ENCODE data around the gene PTP4A2. TPM values are rescaled to one million over a fixed set of nuclear protein-coding genes. Genes with fewer than 3 reads are reported as not detected.
"Not testable (repeated sequence)": the region's sequence is repeated elsewhere in the genome, so short reads cannot be mapped to it uniquely, and the experiment has no call there.

Gene PTP4A2
- total RNA-seq, 2 experiments from 2014 or later, result 409 to 419 TPM

DNA sequence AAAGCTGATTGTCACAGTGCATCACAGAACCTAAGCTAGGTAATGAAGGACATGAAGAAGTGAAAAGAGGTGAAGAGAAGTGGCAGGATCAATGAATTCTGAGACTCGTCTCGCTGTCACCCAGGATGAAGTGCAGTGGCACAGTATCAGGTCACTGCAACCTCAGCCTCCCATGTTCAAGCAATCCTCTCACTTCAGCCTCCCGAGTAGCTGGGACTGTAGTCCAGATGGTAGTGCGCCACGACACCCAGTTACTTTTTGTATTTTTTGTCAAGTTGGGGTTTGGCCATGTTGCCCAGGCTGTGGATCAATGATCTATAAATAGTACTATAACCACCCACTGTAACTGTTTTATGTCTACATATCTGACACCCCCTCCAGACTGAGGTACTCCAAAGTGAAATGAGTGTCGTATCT is 33.1 kb downstream of the PTP4A2 start:
- peaks cover 19% of the 10 kb centered on the region for H3K4me1 Mint-ChIP-seq (ENCODE audit: low read depth)
- DNase-seq (no peak), ATAC-seq (no peak)
- no peak overlapping the region for H3K4me3 Mint-ChIP-seq
- no peaks in the 10 kb centered on the region for H3K9me3 Mint-ChIP-seq (ENCODE audit: insufficient read depth)
- CTCF ChIA-PET, result interaction anchor here (0.9 to 2.1 kb wide), 9 partner anchors 8 to 116 kb away, joined by 3 to 5 read pairs (median 4); no protein-coding TSS in a partner anchor
- POLR2A ChIA-PET, result interaction anchor here (1.1 to 1.2 kb wide), 2 partner anchors 16 to 22 kb away, joined by 3 to 4 read pairs; no protein-coding TSS in a partner anchor
- no peaks in the 10 kb centered on the region for H3K27me3 Mint-ChIP-seq (ENCODE audit: low read depth)
- peaks cover 68% of the 10 kb centered on the region for H3K36me3 Mint-ChIP-seq (ENCODE audit: low read depth)
- H3K27ac Mint-ChIP-seq, result no peak overlapping the region

DNA sequence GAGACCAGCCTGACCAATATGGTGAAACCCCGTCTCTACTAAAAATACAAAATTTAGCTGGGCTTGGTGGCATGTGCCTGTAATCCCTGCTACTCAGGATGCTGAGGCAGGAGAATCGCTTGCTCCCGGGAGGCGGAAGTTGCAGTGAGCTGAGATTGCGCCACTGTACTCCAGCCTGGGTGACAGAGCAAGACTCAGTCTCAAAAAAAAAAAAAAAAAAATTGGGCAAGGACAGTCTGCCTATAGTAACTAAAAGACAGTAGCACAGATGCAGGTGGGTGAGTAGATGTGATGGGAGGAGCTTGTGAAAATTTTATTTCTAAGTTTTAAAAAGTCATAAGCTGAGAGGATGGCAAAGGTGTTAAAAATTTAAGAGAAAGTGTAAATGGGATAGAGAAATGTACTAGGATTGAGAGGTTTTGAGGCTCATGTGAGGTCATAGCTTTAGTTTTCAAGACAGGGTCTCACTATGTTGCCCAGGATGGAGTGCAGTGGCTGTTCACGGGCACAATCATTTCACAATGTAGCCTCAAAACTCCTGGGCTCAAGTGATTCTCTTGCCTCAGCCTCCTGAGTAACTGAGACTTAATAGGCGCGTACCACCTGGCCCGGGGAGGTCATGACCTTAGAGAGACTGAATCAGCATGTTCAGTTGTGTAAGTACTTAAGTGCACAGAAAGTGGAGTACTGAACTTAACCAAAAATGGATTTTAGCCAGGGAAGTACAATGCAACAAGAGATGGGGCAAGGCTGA is 33.7 kb downstream of the PTP4A2 start:
- H3K9me3 Mint-ChIP-seq (ENCODE audit: insufficient read depth), result no peaks in the 10 kb centered on the region
- ChIA-PET CTCF (interaction anchor here (0.9 to 2.1 kb wide), 10 partner anchors 9 to 115 kb away, joined by 3 to 5 read pairs (median 4); no protein-coding TSS in a partner anchor), POLR2A (interaction anchor here (0.7 to 1.9 kb wide), 4 partner anchors 16 to 73 kb away, joined by 3 to 6 read pairs (median 4); no protein-coding TSS in a partner anchor)
- peaks cover 62% of the 10 kb centered on the region for H3K36me3 Mint-ChIP-seq (ENCODE audit: low read depth)
- no peaks in the 10 kb centered on the region for H3K27me3 Mint-ChIP-seq (ENCODE audit: low read depth)
- peaks cover 19% of the 10 kb centered on the region for H3K4me1 Mint-ChIP-seq (ENCODE audit: low read depth)
- ATAC-seq, result no peak
- DNase-seq, result no peak
- no peak overlapping the region for H3K27ac Mint-ChIP-seq
- no peak overlapping the region for H3K4me3 Mint-ChIP-seq

DNA sequence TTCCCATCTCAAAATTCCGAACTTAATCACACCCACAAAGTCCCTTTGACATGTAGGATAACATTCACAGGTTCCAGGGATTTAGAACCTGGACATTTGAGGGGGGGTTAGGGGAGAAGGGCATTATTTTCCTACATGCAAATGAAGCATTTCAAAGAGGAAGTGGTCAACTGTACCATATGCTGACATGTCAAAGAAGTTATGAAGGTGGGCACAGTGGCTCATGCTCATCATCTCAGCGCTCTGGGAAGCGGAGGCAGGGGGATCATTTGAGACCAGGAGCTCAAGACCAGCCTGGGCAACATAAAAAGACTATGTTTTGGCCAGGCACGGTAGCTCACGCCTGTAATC is 35.7 kb downstream of the PTP4A2 start:
- peaks cover 44% of the 10 kb centered on the region for H3K36me3 Mint-ChIP-seq (ENCODE audit: low read depth)
- H3K27ac Mint-ChIP-seq, result peak overlapping the region; percentile 48
- no peak overlapping the region for H3K4me3 Mint-ChIP-seq
- H3K9me3 Mint-ChIP-seq (ENCODE audit: insufficient read depth), result no peaks in the 10 kb centered on the region
- H3K4me1 Mint-ChIP-seq (ENCODE audit: low read depth), result peaks cover 19% of the 10 kb centered on the region
- DNase-seq (no peak), ATAC-seq (no peak)
- ChIA-PET POLR2A (interaction anchor here (1.3 to 1.9 kb wide), 3 partner anchors 9 to 33 kb away, joined by 4 to 6 read pairs (median 5); no protein-coding TSS in a partner anchor), CTCF (interaction anchor here (1.3 to 1.5 kb wide), 2 partner anchors 10 to 11 kb away, joined by 4 read pairs; no protein-coding TSS in a partner anchor)
- no peaks in the 10 kb centered on the region for H3K27me3 Mint-ChIP-seq (ENCODE audit: low read depth)

DNA sequence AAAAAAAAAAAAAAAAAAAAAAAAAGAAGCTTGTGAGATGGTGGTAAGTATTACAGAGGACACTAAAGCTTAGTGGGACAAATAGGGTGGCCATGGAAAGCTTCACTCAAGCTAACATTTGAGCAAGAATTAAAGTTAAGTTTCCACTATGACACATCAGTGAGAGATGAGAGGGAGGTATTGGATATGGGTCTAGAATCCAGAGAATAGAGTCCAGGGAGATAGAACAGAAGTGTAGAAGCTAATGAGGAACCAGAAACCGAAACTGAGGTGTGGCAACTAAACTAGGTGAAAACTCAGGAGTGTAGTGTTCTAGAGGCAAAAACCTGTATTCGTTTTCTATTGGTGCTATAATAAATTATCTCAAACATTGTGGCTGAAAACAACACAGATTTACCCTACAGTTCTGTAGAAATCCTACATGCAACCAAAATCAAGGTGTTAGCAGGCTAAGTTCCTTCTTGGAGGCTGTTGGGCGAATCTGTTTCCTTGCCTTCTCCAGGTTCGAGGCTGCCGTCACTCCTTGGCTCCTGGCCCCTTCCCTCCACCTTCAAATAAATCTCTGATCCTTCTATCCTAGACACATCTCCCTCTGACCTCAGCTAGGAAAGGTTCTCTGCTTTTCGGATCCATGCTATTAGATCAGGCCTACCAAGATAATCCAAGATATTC is 36.2 kb downstream of the PTP4A2 start:
- H3K4me3 Mint-ChIP-seq, result no peak overlapping the region
- H3K4me1 Mint-ChIP-seq (ENCODE audit: low read depth), result peaks cover 19% of the 10 kb centered on the region
- H3K27me3 Mint-ChIP-seq (ENCODE audit: low read depth), result no peaks in the 10 kb centered on the region
- ATAC-seq (no peak), DNase-seq (no peak)
- peak overlapping the region; percentile 48 for H3K27ac Mint-ChIP-seq
- H3K36me3 Mint-ChIP-seq (ENCODE audit: low read depth), result peaks cover 39% of the 10 kb centered on the region
- ChIA-PET POLR2A (interaction anchor here (0.9 to 1.6 kb wide), 2 partner anchors 9 to 12 kb away, joined by 4 read pairs; no protein-coding TSS in a partner anchor), CTCF (interaction anchor here (0.9 to 1.5 kb wide), 6 partner anchors 10 to 101 kb away, joined by 3 to 4 read pairs (median 4); no protein-coding TSS in a partner anchor)
- no peaks in the 10 kb centered on the region for H3K9me3 Mint-ChIP-seq (ENCODE audit: insufficient read depth)

DNA sequence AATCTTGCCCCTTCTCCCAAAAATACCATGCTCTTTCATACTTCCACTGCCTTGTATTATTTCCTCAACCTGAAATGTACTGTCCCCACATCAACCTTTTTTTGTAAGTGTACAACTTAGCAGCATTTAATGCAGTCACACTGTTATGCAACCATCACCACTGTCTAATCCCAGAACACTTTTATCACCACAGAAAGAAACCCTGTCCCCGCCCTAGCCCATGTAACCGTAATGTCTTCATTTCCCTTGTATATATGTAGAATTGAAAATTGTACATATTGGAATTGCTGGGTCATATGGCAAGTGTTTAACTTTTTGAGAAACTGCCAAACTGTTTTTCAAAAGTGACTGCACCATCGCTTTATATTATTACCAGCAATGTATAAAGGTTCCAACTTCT is 37.4 kb downstream of the PTP4A2 start:
- Mint-ChIP-seq H3K27ac (peak overlapping the region; percentile 0), H3K27me3 (ENCODE audit: low read depth) (no peaks in the 10 kb centered on the region), H3K36me3 (ENCODE audit: low read depth) (peaks cover 28% of the 10 kb centered on the region), H3K4me3 (no peak overlapping the region), H3K4me1 (ENCODE audit: low read depth) (peaks cover 19% of the 10 kb centered on the region), H3K9me3 (ENCODE audit: insufficient read depth) (no peaks in the 10 kb centered on the region)
- POLR2A ChIA-PET, result no interaction called here
- ATAC-seq, result no peak
- no peak for DNase-seq
- CTCF ChIA-PET, result interaction anchor here (1.0 kb wide), 1 partner anchor 103 kb away, joined by 3 read pairs; no protein-coding TSS in a partner anchor

DNA sequence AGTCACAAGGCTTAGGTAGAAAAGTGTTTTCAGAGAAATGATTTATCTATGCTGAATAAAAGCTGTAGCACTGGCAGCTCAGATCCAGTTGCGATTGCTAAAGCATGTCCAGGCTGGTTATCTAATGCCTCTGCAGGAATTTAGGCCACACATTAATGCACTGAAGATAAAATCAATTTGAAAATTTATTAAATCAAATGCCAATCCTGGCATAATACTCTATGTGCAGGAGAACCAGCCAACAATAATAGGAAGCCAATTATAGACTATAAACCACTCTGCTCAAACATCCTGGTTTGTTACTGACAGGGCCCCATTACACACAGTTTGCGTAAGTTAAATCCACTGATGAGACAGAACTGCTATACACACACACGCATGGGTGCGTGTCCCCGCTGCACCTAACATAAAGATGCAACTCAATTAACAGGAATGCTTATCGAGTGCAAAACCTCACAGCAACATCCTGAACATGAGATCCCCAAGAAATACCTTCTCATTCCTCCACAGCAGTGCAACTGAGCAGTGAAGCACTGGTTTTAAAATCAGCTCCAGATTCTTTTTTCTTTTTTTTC is 40.6 kb downstream of the PTP4A2 start:
- Mint-ChIP-seq H3K36me3 (ENCODE audit: low read depth) (peaks cover 15% of the 10 kb centered on the region), H3K4me3 (no peak overlapping the region), H3K27ac (no peak overlapping the region), H3K9me3 (ENCODE audit: insufficient read depth) (peaks cover 5% of the 10 kb centered on the region), H3K4me1 (ENCODE audit: low read depth) (peaks cover 13% of the 10 kb centered on the region), H3K27me3 (ENCODE audit: low read depth) (no peaks in the 10 kb centered on the region)
- POLR2A ChIA-PET, result no interaction called here
- ATAC-seq, result no peak
- CTCF ChIA-PET, result no interaction called here
- DNase-seq, result no peak

DNA sequence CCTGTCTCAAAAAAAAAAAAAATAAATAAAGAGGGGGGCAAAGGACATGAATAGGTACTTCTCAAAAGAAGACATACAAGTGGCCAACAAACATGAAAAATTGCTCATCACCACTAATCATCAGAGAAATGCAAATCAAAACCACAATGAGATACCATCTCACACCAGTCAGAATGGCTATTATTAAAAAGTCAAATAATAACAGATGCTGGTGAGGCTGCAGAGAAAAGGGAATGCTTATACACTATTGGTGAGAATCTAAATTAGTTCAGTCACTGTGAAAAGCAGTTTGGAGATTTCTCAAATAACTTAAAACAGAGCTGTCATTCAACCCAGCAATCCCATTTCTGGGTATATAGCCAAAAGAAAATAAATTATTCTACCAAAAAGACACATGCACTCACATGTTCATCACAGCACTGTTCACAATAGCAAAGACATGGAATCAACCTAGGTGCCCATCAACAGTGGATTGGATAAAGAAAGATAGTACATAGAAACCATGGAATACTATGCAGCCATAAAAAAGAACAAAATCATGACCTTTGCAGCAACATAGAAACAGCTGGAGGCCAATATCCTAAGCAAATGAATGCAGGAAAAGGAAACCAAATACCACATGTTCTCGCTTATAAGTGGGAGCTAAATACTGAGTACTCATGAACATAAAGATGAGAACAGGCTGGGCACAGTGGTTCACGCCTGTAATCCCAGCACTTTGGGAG is 42.5 kb downstream of the PTP4A2 start:
- H3K27me3 Mint-ChIP-seq (ENCODE audit: low read depth); DNase-seq; H3K27ac Mint-ChIP-seq; H3K9me3 Mint-ChIP-seq (ENCODE audit: insufficient read depth); ATAC-seq; POLR2A ChIA-PET; H3K4me3 Mint-ChIP-seq: not testable (repeated sequence)
- peaks cover 13% of the 10 kb centered on the region for H3K36me3 Mint-ChIP-seq (ENCODE audit: low read depth)
- CTCF ChIA-PET, result interaction anchor here (1.2 kb wide), 1 partner anchor 17 kb away, joined by 3 read pairs; no protein-coding TSS in a partner anchor
- H3K4me1 Mint-ChIP-seq (ENCODE audit: low read depth), result peaks cover 12% of the 10 kb centered on the region

DNA sequence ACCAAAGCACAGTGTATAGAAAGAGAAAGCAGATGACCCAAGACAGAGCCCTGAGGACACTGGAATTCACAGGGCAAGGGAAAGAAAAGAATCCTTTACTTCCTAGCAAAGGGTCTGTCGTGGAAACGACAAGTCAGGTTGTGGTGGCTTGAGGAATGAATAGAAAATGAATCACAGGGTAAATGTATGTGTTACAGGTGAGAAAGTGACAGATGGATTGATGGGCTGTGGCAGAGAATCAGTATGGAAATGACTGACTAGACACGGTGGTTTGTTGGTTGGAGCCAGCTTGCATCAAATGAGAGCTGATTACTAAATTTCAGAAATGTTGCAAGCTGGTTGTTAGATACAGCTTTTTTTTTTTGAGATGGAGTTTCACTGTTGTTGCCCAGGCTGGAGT is 46.9 kb downstream of the PTP4A2 start:
- ChIA-PET CTCF (interaction anchor here (0.7 to 2.2 kb wide), 5 partner anchors 11 to 177 kb away, joined by 3 to 6 read pairs (median 4); partner anchors contain the start of gene SPOCD1), POLR2A (interaction anchor here (0.7 kb wide), 1 partner anchor 15 kb away, joined by 5 read pairs; no protein-coding TSS in a partner anchor)
- Mint-ChIP-seq H3K36me3 (ENCODE audit: low read depth) (peaks cover 20% of the 10 kb centered on the region), H3K4me1 (ENCODE audit: low read depth) (peaks cover 33% of the 10 kb centered on the region), H3K27ac (no peak overlapping the region), H3K9me3 (ENCODE audit: insufficient read depth) (peaks cover 5% of the 10 kb centered on the region), H3K4me3 (no peak overlapping the region), H3K27me3 (ENCODE audit: low read depth) (no peaks in the 10 kb centered on the region)
- DNase-seq (peak; percentile 36), ATAC-seq (no peak)

DNA sequence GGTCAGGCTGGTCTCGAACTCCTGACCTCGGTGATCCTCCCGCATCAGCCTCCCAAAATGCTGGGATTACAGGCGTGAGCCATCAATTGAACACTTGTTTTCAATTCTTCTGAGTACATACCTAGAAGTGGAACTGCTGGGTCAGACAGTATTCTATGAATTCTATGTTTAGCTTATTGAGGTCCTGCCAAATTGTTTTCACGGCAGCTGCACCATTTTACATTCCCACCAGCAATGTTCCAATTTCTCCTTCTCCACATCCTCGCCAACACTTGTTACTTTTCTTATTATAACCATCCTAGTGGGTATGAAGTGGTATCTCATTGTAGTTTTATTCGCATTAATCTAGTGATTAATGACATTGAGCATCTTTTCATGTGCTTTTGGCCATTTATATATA is 49.9 kb downstream of the PTP4A2 start:
- Mint-ChIP-seq H3K27me3 (ENCODE audit: low read depth) (no peaks in the 10 kb centered on the region), H3K36me3 (ENCODE audit: low read depth) (peaks cover 10% of the 10 kb centered on the region), H3K4me3 (no peak overlapping the region), H3K27ac (no peak overlapping the region), H3K9me3 (ENCODE audit: insufficient read depth) (no peaks in the 10 kb centered on the region), H3K4me1 (ENCODE audit: low read depth) (peaks cover 30% of the 10 kb centered on the region)
- ChIA-PET POLR2A (interaction anchor here (1.1 kb wide), 1 partner anchor 16 kb away, joined by 3 read pairs; no protein-coding TSS in a partner anchor), CTCF (interaction anchor here (1.2 to 1.7 kb wide), 4 partner anchors 17 to 99 kb away, joined by 3 to 6 read pairs (median 4); partner anchors contain the start of gene SPOCD1)
- DNase-seq (no peak), ATAC-seq (no peak)

DNA sequence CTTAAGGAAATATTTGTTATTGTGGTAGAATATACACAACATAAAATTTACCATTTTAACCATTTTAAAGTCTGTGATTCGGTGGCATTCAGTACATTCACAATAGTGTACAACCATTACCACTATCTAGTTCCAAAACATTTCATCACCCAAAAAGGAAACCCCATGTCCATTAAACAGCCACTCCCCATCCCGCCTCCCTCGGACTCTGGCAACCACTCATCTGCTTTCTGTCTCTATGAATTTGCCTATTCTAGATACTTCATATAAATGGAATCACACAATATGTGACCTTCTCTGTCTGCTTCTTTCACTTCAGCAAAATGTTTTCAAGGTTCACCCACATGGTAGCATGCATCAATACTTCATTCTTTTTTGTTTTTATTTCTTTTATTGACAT is 51.3 kb downstream of the PTP4A2 start:
- Mint-ChIP-seq H3K4me3 (no peak overlapping the region), H3K4me1 (ENCODE audit: low read depth) (peaks cover 31% of the 10 kb centered on the region), H3K36me3 (ENCODE audit: low read depth) (peaks cover 9% of the 10 kb centered on the region), H3K9me3 (ENCODE audit: insufficient read depth) (no peaks in the 10 kb centered on the region), H3K27ac (no peak overlapping the region), H3K27me3 (ENCODE audit: low read depth) (peaks cover 2% of the 10 kb centered on the region)
- CTCF ChIA-PET, result no interaction called here
- no peak for DNase-seq
- ATAC-seq, result no peak
- POLR2A ChIA-PET, result no interaction called here

DNA sequence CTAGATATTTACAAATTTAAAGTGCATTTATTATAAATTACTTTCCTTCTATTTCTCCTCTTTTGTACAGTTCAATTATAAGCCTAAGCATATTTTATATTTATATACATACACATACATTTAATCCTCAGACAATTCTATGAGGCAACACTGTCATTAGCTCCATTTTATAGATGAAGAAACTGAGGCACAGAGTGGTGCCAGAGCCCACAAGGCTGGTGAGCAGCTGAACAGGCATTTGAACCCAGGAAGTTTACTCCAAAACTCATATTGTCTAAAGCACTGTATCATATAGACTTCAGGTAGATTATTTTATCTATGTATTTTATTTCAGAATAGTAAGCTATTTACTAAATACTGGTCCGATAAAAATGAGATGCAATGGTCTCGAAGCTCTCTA is 52.3 kb downstream of the PTP4A2 start:
- peaks cover 7% of the 10 kb centered on the region for H3K36me3 Mint-ChIP-seq (ENCODE audit: low read depth)
- peaks cover 31% of the 10 kb centered on the region for H3K4me1 Mint-ChIP-seq (ENCODE audit: low read depth)
- H3K27ac Mint-ChIP-seq, result no peak overlapping the region
- ATAC-seq (no peak), DNase-seq (no peak)
- ChIA-PET POLR2A (no interaction called here), CTCF (no interaction called here)
- H3K9me3 Mint-ChIP-seq (ENCODE audit: insufficient read depth), result no peaks in the 10 kb centered on the region
- H3K27me3 Mint-ChIP-seq (ENCODE audit: low read depth), result peaks cover 5% of the 10 kb centered on the region
- no peak overlapping the region for H3K4me3 Mint-ChIP-seq

Measured in activated CD8-positive, alpha-beta T cell treated with anti-CD3 and anti-CD28 coated beads, Interleukin-2, amount 10 ng/mL, durations not matched to agents 7 days and 5 days (primary cell).